H1 (cell line): Measurements from ENCODE around the gene RIMS3. TPM values are rescaled to one million over a fixed set of nuclear protein-coding genes. Genes with fewer than 3 reads are reported as not detected.

Experiments used
- CTCF ChIA-PET: fragments of 300-600 bp; sonication (Branson Sonifier 250); formaldehyde crosslinking; loops from one replicate; lab custom pipeline; 2021; ENCODE audit not compliant: partially characterized antibody; lab: Charles Lee
- POLR2A ChIA-PET: fragments of 300-600 bp; sonication (Branson Sonifier 250); formaldehyde crosslinking; loops from one replicate; lab custom pipeline; 2021; ENCODE audit warnings: inconsistent platforms; ENCODE audit not compliant: partially characterized antibody; lab: Charles Lee
- DNase-seq, 2 experiments: peaks; one replicate each; pipeline versions ENCODE4 v3.0.0 to v3.0.0-alpha.2; 2010 to 2022; ENCODE audit warnings: low spot score in 2 of 2, low read depth in 1 of 2, mixed read lengths in 1 of 2
- FAIRE-seq: peaks from 2 replicates; lab custom pipeline; 2011; peaks lifted over from hg19 to GRCh38; lab: Jason Lieb, UNC
- H2AFZ ChIP-seq: 2 replicates; pipeline ENCODE4 v1.8.1; 2012; ENCODE audit warnings: low read length, inconsistent platforms
- H2AK5ac ChIP-seq: 2 replicates; pipeline ENCODE4 v1.6.1; 2013; ENCODE audit warnings: low read depth, low read length
- H2BK120ac ChIP-seq: replicated peaks from 2 replicates; pipeline ENCODE3; 2013; ENCODE audit warnings: low read depth, low read length, inconsistent platforms
- H2BK12ac ChIP-seq: 2 replicates; pipeline ENCODE4 v1.6.1; 2013; ENCODE audit warnings: low read depth, low read length
- H2BK15ac ChIP-seq: 2 replicates; pipeline ENCODE4 v1.6.1; 2013; ENCODE audit warnings: low read length
- H2BK20ac ChIP-seq: 2 replicates; pipeline ENCODE4 v1.6.1; 2013; ENCODE audit warnings: low read length
- H2BK5ac ChIP-seq: 2 replicates; pipeline ENCODE4 v1.6.1; 2013; ENCODE audit warnings: low read depth, low read length
- H3K14ac ChIP-seq: 2 replicates; pipeline ENCODE4 v1.6.1; 2013; ENCODE audit warnings: inconsistent platforms; ENCODE audit not compliant: insufficient read length
- H3K18ac ChIP-seq: 2 replicates; pipeline ENCODE4 v1.6.1; 2013; ENCODE audit warnings: low read length; ENCODE audit errors: extremely low read depth
- H3K23ac ChIP-seq: 2 replicates; pipeline ENCODE4 v1.6.1; 2013; ENCODE audit warnings: inconsistent platforms; ENCODE audit not compliant: insufficient read length
- H3K23me2 ChIP-seq: 2 replicates; pipeline ENCODE4 v1.6.1; 2013; ENCODE audit warnings: low read depth, low read length
- H3K27ac ChIP-seq: 2 replicates; pipeline ENCODE4 v1.6.1; 2011; ENCODE audit warnings: low read depth, low read length, inconsistent platforms
- H3K27me3 ChIP-seq, 4 experiments: replicated peaks in 1 of 4; 1 replicate in 1 of 4; 2 replicates in 3 of 4; pipeline versions ENCODE4 v1.6.1 to v1.8.1; 2011 to 2013; ENCODE audit warnings: low read length in 3 of 4, mild to moderate bottlenecking in 3 of 4, inconsistent platforms in 2 of 4, mixed read lengths in 2 of 4, moderate library complexity in 1 of 4; ENCODE audit not compliant: control insufficient read depth in 3 of 4, insufficient read depth in 3 of 4; ENCODE audit errors: extremely low read depth in 1 of 4
- H3K36me3 ChIP-seq, 4 experiments: 2 replicates each; pipeline versions ENCODE4 v1.6.1 to v1.8.1; 2011 to 2013; ENCODE audit warnings: mild to moderate bottlenecking in 4 of 4, low read length in 3 of 4, moderate library complexity in 2 of 4, control low read depth in 1 of 4, inconsistent platforms in 1 of 4; ENCODE audit not compliant: insufficient read depth in 4 of 4, control insufficient read depth in 2 of 4
- H3K4ac ChIP-seq: replicated peaks from 2 replicates; pipeline ENCODE3; 2013; ENCODE audit warnings: low read length, low read depth, mixed read lengths, inconsistent platforms; ENCODE audit not compliant: insufficient read length
- H3K4me1 ChIP-seq, 4 experiments: replicated peaks in 1 of 4; 1 replicate in 1 of 4; 2 replicates in 3 of 4; pipeline versions ENCODE4 v1.6.1 to v1.8.1; 2011 to 2013; ENCODE audit warnings: low read length in 3 of 4, inconsistent platforms in 2 of 4, mixed read lengths in 1 of 4; ENCODE audit not compliant: insufficient read depth in 4 of 4, control insufficient read depth in 3 of 4
- H3K4me2 ChIP-seq, 2 experiments: 2 replicates each; pipeline versions ENCODE4 v1.6.1 to v1.8.1; 2011 to 2013; ENCODE audit warnings: low read depth in 2 of 2, low read length in 2 of 2, control low read depth in 1 of 2, inconsistent platforms in 1 of 2, mild to moderate bottlenecking in 1 of 2; ENCODE audit not compliant: insufficient read depth in 1 of 2
- H3K4me3 ChIP-seq, 4 experiments: fragments of 200-600, 300-600 bp in 1 of 4; sonication (generic), shearing (Covaris generic), sonication (Bioruptor Twin) in 1 of 4; 2 replicates each; pipeline versions ENCODE4 v1.5.1 to v1.8.1; 2011 to 2016; ENCODE audit warnings: low read length in 4 of 4, low read depth in 3 of 4, control low read depth in 2 of 4, inconsistent platforms in 2 of 4, mild to moderate bottlenecking in 2 of 4, mixed read lengths in 1 of 4, moderate library complexity in 1 of 4; ENCODE audit not compliant: insufficient read depth in 2 of 4; ENCODE audit errors: extremely low read depth in 1 of 4
- H3K56ac ChIP-seq: replicated peaks from 2 replicates; pipeline ENCODE3; 2013; ENCODE audit warnings: low read depth, mild to moderate bottlenecking, mixed read lengths, low read length, inconsistent platforms; ENCODE audit not compliant: insufficient read length
- H3K79me1 ChIP-seq: 2 replicates; pipeline ENCODE4 v1.6.1; 2013; ENCODE audit warnings: low read depth, low read length, control low read depth
- H3K79me2 ChIP-seq, 2 experiments: 2 replicates each; pipeline versions ENCODE4 v1.6.1 to v1.8.1; 2012 to 2013; ENCODE audit warnings: low read length in 2 of 2, mild to moderate bottlenecking in 2 of 2, inconsistent platforms in 1 of 2; ENCODE audit not compliant: insufficient read depth in 2 of 2, control insufficient read depth in 1 of 2
- H3K9ac ChIP-seq, 4 experiments: replicated peaks in 1 of 4; 1 replicate in 1 of 4; 2 replicates in 3 of 4; pipeline versions ENCODE4 v1.6.1 to v1.8.1; 2011 to 2013; ENCODE audit warnings: low read depth in 3 of 4, low read length in 3 of 4, control low read depth in 2 of 4, mild to moderate bottlenecking in 2 of 4, moderate library complexity in 2 of 4, inconsistent platforms in 1 of 4; ENCODE audit errors: extremely low read depth in 1 of 4
- H3K9me3 ChIP-seq, 2 experiments: 2 replicates each; pipeline versions ENCODE4 v1.6.1 to v1.8.1; 2012 to 2013; ENCODE audit warnings: mild to moderate bottlenecking in 2 of 2, moderate library complexity in 2 of 2, control low read depth in 1 of 2, inconsistent platforms in 1 of 2, low read depth in 1 of 2, low read length in 1 of 2, mixed read lengths in 1 of 2; ENCODE audit not compliant: insufficient read depth in 2 of 2
- H4K20me1 ChIP-seq, 2 experiments: replicated peaks in 1 of 2; 2 replicates each; pipeline versions ENCODE3 to v1.8.1; 2011 to 2013; ENCODE audit warnings: inconsistent platforms in 2 of 2, low read length in 2 of 2, mild to moderate bottlenecking in 1 of 2; ENCODE audit not compliant: insufficient read depth in 2 of 2, control insufficient read depth in 1 of 2
- H4K5ac ChIP-seq: 2 replicates; pipeline ENCODE4 v1.6.1; 2013; ENCODE audit warnings: low read length, low read depth, mixed read lengths, inconsistent platforms; ENCODE audit not compliant: insufficient read length
- H4K8ac ChIP-seq: 2 replicates; pipeline ENCODE4 v1.8.0; 2013; ENCODE audit warnings: mild to moderate bottlenecking, moderate library complexity, low read length, inconsistent platforms; ENCODE audit not compliant: insufficient read depth; ENCODE audit errors: extremely low read depth
- H4K91ac ChIP-seq: replicated peaks from 2 replicates; pipeline ENCODE3; 2013; ENCODE audit warnings: low read length, mixed read lengths, inconsistent platforms; ENCODE audit not compliant: insufficient read length
- CREB1 ChIP-seq: IDR thresholded peaks from 2 replicates; pipeline ENCODE4 v1.6.1; 2012; ENCODE audit warnings: inconsistent platforms
- MAFK ChIP-seq: IDR thresholded peaks from 2 replicates; pipeline ENCODE4 v1.6.1; 2012; ENCODE audit warnings: low read depth, mild to moderate bottlenecking, improper control_type of control experiment, low read length
- WGBS, 2 experiments: shearing (Covaris generic) in 1 of 2; methylation state at CpG; one replicate each; pipeline versions ENCODE4 v1.1.6 to v1.1.7; 2013 to 2015; ENCODE audit warnings: low lambda C conversion rate in 2 of 2, mixed read lengths in 2 of 2, inconsistent platforms in 1 of 2, low coverage in 1 of 2, missing lambda C conversion rate in 1 of 2; ENCODE audit not compliant: insufficient replicate concordance in 2 of 2, insufficient coverage in 1 of 2, insufficient read length in 1 of 2; ENCODE audit errors: extremely low coverage in 1 of 2, missing lambda C conversion rate in 1 of 2; 5-methylcytosine and 5-hydroxymethylcytosine counted together
- polyA plus RNA-seq, 7 experiments: library from polyadenylated mRNA; depleted of rRNA in 3 of 7; stranded (reverse) in 5 of 7; unstranded in 2 of 7; fragments of >200 nt in 5 of 7; fragments of 200-250 nt in 2 of 7; gene quantifications; 1 replicate in 5 of 7; 2 replicates in 1 of 7; 4 replicates in 1 of 7; pipeline versions ENCODE4 v1.2.1 to v1.2.3, GENCODE V29; 2011 to 2013; ENCODE audit warnings: missing spikeins in 2 of 7, mixed read lengths in 2 of 7
- total RNA-seq: library from RNA; stranded (reverse); fragmentation: NEBNext Ultra II Directional; extraction: Animal tissue kit (Norgen Biotek cat#: 25700); gene quantifications from 2 replicates; pipeline ENCODE4 v1.2.1, GENCODE V29; 2021

The RIMS3 gene
- total and polyA plus RNA-seq, 2 of the 8 experiments (the other 6 are each of a cell fraction or from before 2014, with no cell fraction given), result 13.3 to 20.6 TPM

DNA sequence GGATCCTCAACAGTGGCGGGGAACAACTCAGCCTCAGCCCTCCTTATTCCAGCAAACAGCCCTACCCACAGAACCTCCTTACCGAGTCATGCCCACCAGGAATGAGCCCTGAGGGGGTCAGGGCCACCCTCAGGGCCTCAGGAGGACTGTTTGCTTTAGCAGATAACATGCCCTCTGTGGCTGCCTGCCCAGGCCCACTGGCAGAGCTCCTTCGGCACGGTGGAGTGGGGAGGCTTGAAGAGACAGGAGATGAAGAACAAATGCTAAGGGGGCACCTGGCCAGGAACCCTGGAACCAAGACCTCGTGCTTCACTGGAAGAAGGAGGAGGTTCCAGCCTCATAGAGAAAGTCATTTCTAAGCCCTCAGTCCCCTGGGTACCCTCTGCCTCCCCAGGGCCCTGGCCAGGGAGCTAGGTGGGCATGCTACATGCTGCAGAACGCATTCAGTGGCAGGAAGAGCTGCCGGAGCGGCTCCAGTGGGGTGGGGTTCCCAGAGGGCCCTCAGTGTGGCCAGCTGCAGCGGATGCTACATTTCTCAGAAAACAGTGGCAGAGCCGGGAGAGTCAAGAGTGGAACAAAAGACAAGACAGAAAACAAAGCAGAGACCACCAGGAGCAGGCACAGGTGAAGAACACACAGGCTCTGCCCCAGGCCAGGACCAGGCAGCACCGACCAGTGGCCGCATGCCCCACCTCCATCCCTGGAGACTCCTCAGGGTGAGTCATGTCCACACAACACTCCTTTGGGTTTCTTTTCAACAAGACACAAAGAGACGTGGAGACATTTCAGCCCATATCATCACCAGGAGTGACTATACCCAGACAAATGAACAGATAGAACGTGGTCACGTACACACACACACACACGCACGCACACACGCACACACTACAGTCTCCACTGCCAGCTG is 39.8 kb downstream of the RIMS3 start:
- Histone ChIP-seq H3K14ac (no peak overlapping the region), H3K4ac (no peak overlapping the region), H2BK20ac (no peak overlapping the region), H3K23me2 (no peaks in the 10 kb centered on the region), H3K56ac (no peak overlapping the region), H2AK5ac (no peak overlapping the region), H2AFZ (no peak overlapping the region), H3K4me2 (no peak overlapping the region), H4K5ac (no peak overlapping the region), H4K91ac (no peak overlapping the region), H2BK15ac (no peak overlapping the region), H4K20me1 (no peaks in the 10 kb centered on the region), H3K79me1 (no peaks in the 10 kb centered on the region), H3K27ac (no peak overlapping the region), H2BK12ac (no peak overlapping the region), H2BK120ac (no peak overlapping the region), H3K4me3 (no peak overlapping the region), H2BK5ac (no peak overlapping the region), H3K79me2 (no peaks in the 10 kb centered on the region), H3K23ac (no peak overlapping the region), H3K9me3 (no peaks in the 10 kb centered on the region), H3K27me3 (no peaks in the 10 kb centered on the region; a peak in 1 of 7 replicates), H3K36me3 (peaks cover 0 to 5% (median 0%) of the 10 kb centered on the region in 4 experiments; a peak in 2 of 8 replicates), H3K18ac (no peak overlapping the region), H4K8ac (no peak overlapping the region; the same call in 1 of the 2 replicates), H3K4me1 (no peaks in the 10 kb centered on the region; a peak in 1 of 7 replicates), H3K9ac (no peak overlapping the region)
- FAIRE-seq (no peak), DNase-seq (no peak)
- ChIA-PET CTCF (interaction anchor here (0.6 to 24.9 kb wide), 19 partner anchors 8 to 325 kb away, joined by 3 to 684 read pairs (median 4); partner anchors contain the start of genes NFYC and RIMS3), POLR2A (interaction anchor here (0.8 to 2.0 kb wide), 3 partner anchors 13 to 66 kb away, joined by 3 to 6 read pairs (median 3); partner anchors contain the start of gene NFYC)
- 88% methylated on average over 17 of the region's 18 CpGs; no CpG with 5 or more reads in 1 of the 2 experiments for WGBS, 2 experiments
- TF ChIP-seq CREB1, result no peak
- TF ChIP-seq MAFK, result no peak
